ENCODE results near the gene PTCH1.

PTCH1 gene

GRCh38 chr9:95463148-95464060 is 53.4 kb downstream of the PTCH1 start:
- no peak for DNase-seq (ENCODE audit: low read depth)

- DNase-seq (ENCODE audit: low read depth) = peak; percentile 69
These were observed 54.3 kb downstream of the PTCH1 start for GRCh38 chr9:95462249-95463147.

- DNase-seq (ENCODE audit: low read depth) = no peak
These were observed 55.1 kb downstream of the PTCH1 start for GRCh38 chr9:95461448-95462248.

GRCh38 chr9:95460518-95461164 is 56.1 kb downstream of the PTCH1 start:
- no peak for DNase-seq (ENCODE audit: low read depth)

- DNase-seq (ENCODE audit: low read depth) = no peak
These were observed 56.8 kb downstream of the PTCH1 start for GRCh38 chr9:95459851-95460517.

- DNase-seq (ENCODE audit: low read depth) = no peak
These were observed 57.6 kb downstream of the PTCH1 start for GRCh38 chr9:95459178-95459577.

GRCh38 chr9:95458666-95459065 is 58.1 kb downstream of the PTCH1 start:
- no peak for DNase-seq (ENCODE audit: low read depth)

GRCh38 chr9:95457769-95458168 is 59.0 kb downstream of the PTCH1 start:
- DNase-seq (ENCODE audit: low read depth) = no peak

GRCh38 chr9:95455714-95456113 is 61.1 kb downstream of the PTCH1 start:
- DNase-seq (ENCODE audit: low read depth) = no peak

- DNase-seq (ENCODE audit: low read depth) = no peak
These were observed 64.6 kb downstream of the PTCH1 start for GRCh38 chr9:95452176-95452575.

GRCh38 chr9:95451065-95451426 is 65.7 kb downstream of the PTCH1 start:
- DNase-seq (ENCODE audit: low read depth) = no peak

- no peak for DNase-seq (ENCODE audit: low read depth)
These were observed 66.4 kb downstream of the PTCH1 start for GRCh38 chr9:95450171-95451064.

GRCh38 chr9:95449016-95449415 is 67.8 kb downstream of the PTCH1 start:
- DNase-seq (ENCODE audit: low read depth) = no peak

- no peak for DNase-seq (ENCODE audit: low read depth)
These were observed 68.9 kb downstream of the PTCH1 start for GRCh38 chr9:95447660-95448420.

- no peak for DNase-seq (ENCODE audit: low read depth)
These were observed 69.8 kb downstream of the PTCH1 start for GRCh38 chr9:95446984-95447383.

GRCh38 chr9:95446259-95446658 is 70.5 kb downstream of the PTCH1 start:
- no peak for DNase-seq (ENCODE audit: low read depth)

GRCh38 chr9:95444160-95444559 is 72.6 kb downstream of the PTCH1 start:
- DNase-seq (ENCODE audit: low read depth) = no peak

GRCh38 chr9:95443301-95443700 is 73.5 kb downstream of the PTCH1 start:
- DNase-seq (ENCODE audit: low read depth) = no peak

GRCh38 chr9:95441081-95441480 is 75.7 kb downstream of the PTCH1 start:
- DNase-seq (ENCODE audit: low read depth) = no peak

Measured in stimulated activated CD8-positive, alpha-beta memory T cell treated with anti-CD3 and anti-CD28 coated beads, Interleukin-4, amount 100 ng/mL, for 24 hours (primary cell).